Hair follicular keratinocyte (primary cell): ENCODE measurements around the gene CTSA. TPM values are rescaled to one million over a fixed set of nuclear protein-coding genes. Genes with fewer than 3 reads are reported as not detected.

Source experiments
- total RNA-seq: library from RNA; depleted of rRNA; stranded (reverse); fragments of >200 nt; gene quantifications from 2 replicates; pipeline ENCODE4 v1.2.3, GENCODE V29; 2015

Gene CTSA
- total RNA-seq: 22.9 and 26.6 TPM in 2 replicates

GRCh38 chr20:45890985-45891983 is at the start of gene CTSA, which contains the start of gene NEURL2:
TSS of gene CTSA (plus strand) at chr20:45891335. CDS start at chr20:45891569, 234 bp downstream.
TSS of gene NEURL2 (minus strand) at chr20:45891208. CDS start at chr20:45890991, 217 bp downstream.

DNA sequence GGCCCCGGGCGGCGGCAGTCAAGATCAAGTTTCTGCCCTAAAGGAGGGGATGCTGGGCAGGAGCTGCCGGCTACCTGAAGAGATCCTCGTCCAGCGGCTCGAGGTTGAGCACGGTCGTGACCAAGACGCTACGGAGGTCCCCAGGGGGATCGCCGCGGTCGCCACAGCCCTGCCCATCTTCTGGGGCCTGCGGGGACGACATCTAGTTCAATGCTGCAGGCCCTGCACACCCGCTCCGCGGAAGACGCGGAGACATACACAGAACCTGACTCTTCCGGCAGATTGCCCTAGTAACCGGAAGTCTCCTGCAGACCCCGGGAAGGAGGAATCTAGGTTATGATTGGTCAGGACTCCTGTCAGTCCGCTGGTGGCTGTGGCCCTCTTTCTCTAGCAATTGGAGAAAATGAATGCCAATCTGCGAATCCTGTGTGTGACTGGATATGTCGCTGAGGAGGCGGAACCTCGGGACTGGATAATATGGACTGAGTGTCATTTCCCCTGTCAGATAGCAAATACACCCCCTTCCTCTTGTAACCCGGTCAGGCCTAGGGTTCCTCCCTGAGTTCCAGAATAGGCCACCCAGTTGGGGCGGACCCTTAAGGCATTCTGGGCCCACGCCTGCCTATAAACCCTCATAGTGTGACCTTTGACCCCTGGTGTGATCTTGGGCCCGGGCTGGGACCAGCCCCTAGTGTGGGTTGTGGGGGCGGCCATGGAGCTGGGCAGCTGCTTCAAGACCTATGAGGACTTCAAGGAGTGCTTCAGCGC is 33.8 kb upstream of the CTSA start, which contains the start of the genes ACOT8 and ZSWIM3:
TSS of gene ACOT8 (minus strand) at position 279 of the 768 bp plus-strand sequence. CDS start at position 202, 77 bp downstream.
TSS of gene ZSWIM3 (plus strand) at position 501 of the 768 bp plus-strand sequence. CDS start at position 713, 212 bp downstream.

GRCh38 chr20:45880988-45881788 is 9.9 kb upstream of the CTSA start, which contains the start of gene ZSWIM1:
TSS of gene ZSWIM1 (plus strand) at chr20:45881227. CDS start at chr20:45882593, 1,366 bp downstream.

DNA sequence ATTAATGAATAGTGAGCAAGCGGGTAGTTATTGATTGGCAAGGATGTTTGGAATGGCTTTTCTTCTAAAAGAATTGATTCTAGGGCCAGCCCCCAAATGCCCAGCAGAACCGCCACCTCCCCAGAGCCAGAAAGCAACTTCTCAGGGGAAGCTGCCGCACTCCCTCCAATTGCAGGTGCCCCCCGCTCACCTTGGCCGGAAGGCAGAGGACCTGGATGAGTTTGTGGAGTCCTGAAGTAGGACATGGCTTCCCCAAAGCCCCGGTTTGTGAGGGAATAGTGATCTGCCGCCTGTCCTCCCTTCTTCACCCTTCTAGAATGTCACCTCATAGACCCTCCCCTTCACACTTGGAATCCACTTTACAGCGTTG is 3.8 kb upstream of the CTSA start, which contains the start of gene SPATA25:
TSS of gene SPATA25 (minus strand) at position 277 of the 370 bp plus-strand sequence. CDS start at position 245, 32 bp downstream.

GRCh38 chr20:45911486-45912343 is 20.6 kb downstream of the CTSA start, which contains the start of gene PLTP:
TSS of gene PLTP (minus strand) at chr20:45912155. CDS start at chr20:45911452, 703 bp downstream.

DNA sequence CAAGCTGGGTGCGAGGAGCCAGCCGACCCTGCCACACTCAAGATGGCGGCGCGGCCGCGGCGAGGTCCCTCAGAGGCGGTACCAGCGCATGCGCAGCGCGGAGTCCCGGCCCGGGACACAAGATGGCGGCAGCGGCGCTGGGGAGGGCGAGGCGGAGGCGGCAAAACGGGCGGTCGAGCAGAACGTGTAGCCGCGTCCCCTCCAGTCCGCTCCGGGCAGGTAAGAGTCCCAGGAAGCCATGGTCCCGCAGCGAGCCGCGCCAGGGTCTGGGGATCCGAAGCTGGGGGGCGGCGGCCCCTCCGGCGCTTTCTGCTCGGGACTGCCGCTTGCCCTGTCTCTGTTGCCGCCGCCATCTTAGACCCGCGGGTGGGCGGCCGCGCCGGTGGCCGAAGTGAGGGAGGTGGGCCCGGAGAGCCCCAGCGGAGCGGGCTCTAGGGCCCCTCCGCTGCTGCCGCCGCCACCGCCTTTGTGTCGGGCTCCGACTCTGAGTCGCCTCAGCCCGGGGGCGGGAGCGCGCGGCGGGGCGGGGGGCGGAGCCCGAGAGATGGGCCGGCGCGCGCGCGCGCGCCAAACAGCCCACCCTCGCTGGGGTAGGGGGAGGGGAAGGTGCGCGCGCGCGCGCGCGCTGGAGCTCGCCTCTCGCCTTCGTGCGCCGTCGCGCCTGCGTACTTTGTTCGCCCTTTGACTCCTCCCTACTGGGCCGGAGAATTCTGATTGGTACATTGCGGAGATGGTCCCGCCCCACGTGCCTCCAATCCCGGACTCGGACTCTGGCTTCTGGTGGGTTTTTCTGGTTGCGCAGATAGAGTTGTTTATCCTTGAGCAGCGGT is 43.7 kb downstream of the CTSA start, which contains the start of gene PCIF1:
TSS of gene PCIF1 (plus strand) at position 98 of the 830 bp plus-strand sequence. CDS start 4,317 bp downstream, outside the sequence.

Other genes with a start within 250 kb of the CTSA start
- not detected in 2 replicates for gene WFDC11, start 221.1 kb upstream of the CTSA start, total RNA-seq
- gene WFDC13, start 189.3 kb upstream of the CTSA start, total RNA-seq: not detected in 2 replicates
- not detected in 2 replicates for gene WFDC10B, start 186.3 kb upstream of the CTSA start, total RNA-seq
- gene SPINT4, start 169.0 kb upstream of the CTSA start, total RNA-seq: not detected in 2 replicates
- not detected in 2 replicates for gene WFDC3, start 99.5 kb upstream of the CTSA start, total RNA-seq
- 10.6 and 11.9 TPM in 2 replicates for gene DNTTIP1, start 99.4 kb upstream of the CTSA start, total RNA-seq
- gene UBE2C, start 78.7 kb upstream of the CTSA start, total RNA-seq: 57.3 and 146 TPM in 2 replicates
- gene TNNC2, start 64.0 kb upstream of the CTSA start, total RNA-seq: not detected in 2 replicates
- 14.5 and 19.3 TPM in 2 replicates for gene SNX21, start 57.5 kb upstream of the CTSA start, total RNA-seq
- 41.1 and 59.1 TPM in 2 replicates for gene ACOT8, start 33.9 kb upstream of the CTSA start, total RNA-seq
- gene ZSWIM3, start 33.7 kb upstream of the CTSA start, total RNA-seq: 2.7 and 3.2 TPM in 2 replicates
- gene ZSWIM1, start 10.1 kb upstream of the CTSA start, total RNA-seq: 4.4 and 7.3 TPM in 2 replicates
- not detected in 2 replicates for gene SPATA25, start 3.7 kb upstream of the CTSA start, total RNA-seq
- gene NEURL2, start 127 bp upstream of the CTSA start, total RNA-seq: 1.7 and 3.4 TPM in 2 replicates
- gene PLTP, start 20.8 kb downstream of the CTSA start, total RNA-seq: 123 and 157 TPM in 2 replicates
- 14.2 and 14.9 TPM in 2 replicates for gene PCIF1, start 43.3 kb downstream of the CTSA start, total RNA-seq
- gene ZNF335, start 80.9 kb downstream of the CTSA start, total RNA-seq: 11.1 and 12.6 TPM in 2 replicates
- 49.9 and 508 TPM in 2 replicates for gene MMP9, start 117.6 kb downstream of the CTSA start, total RNA-seq
- gene SLC12A5, start 137.9 kb downstream of the CTSA start, total RNA-seq: 0.23 and 0.76 TPM in 2 replicates
- 12.1 and 14.0 TPM in 2 replicates for gene NCOA5, start 198.6 kb downstream of the CTSA start, total RNA-seq
- gene CD40, start 227.0 kb downstream of the CTSA start, total RNA-seq: 7.4 and 10.9 TPM in 2 replicates